GM04504 (cell line): ENCODE results near the gene ARRDC1.
"Not testable (repeated sequence)": the region's sequence is repeated elsewhere in the genome, so short reads cannot be mapped to it uniquely, and the experiment has no call there.

Experiments used
- DNase-seq: peaks from one replicate; pipeline ENCODE4 v3.0.0-alpha.2; 2012; ENCODE audit warnings: low read depth

ARRDC1 gene

DNA sequence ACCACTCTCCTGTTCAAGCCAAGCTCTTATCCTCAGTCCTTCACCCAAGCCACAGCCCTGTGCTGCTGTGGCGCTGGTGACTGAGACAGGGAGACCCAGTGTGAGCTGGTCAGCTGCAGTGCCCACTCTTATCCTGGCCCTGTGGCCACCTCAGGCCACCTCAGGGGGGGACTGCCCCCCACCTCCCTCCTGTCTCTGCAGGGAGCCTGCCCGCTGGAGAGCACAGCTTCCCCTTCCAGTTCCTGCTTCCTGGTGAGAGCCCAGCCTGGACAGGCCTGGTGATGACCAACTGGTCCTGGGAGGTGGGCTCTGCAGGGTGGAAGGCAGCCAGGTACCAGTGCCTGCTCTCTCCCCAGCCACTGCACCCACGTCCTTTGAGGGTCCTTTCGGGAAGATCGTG is 7.8 kb downstream of the ARRDC1 start:
- DNase-seq = no peak

DNA sequence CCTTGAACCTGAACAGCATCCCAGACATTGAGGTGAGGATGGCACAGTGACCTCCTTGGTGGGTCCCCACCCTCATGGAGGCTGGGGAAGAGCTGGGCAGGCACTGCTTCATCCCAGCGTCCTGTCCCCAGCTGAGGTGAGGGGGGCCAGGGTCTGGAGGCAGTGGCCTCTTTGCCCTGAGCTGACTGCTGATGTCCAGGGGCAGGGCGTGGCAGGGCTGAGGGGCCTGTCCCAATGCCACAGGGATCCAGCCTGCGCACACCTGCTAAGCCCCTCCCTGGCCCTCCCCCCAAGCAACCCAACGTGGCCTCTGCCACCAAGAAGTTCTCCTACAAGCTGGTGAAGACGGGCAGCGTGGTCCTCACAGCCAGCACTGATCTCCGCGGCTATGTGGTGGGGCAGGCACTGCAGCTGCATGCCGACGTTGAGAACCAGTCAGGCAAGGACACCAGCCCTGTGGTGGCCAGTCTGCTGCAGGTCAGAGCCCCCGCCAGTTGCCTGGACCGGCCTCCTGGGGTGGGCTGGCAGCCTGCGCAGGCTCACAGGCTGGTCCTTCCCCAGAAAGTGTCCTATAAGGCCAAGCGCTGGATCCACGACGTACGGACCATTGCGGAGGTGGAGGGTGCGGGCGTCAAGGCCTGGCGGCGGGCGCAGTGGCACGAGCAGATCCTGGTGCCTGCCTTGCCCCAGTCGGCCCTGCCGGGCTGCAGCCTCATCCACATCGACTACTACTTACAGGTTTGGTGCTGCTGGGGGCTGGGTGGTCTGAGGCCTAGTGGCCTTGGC is 8.4 kb downstream of the ARRDC1 start:
- no peak for DNase-seq

DNA sequence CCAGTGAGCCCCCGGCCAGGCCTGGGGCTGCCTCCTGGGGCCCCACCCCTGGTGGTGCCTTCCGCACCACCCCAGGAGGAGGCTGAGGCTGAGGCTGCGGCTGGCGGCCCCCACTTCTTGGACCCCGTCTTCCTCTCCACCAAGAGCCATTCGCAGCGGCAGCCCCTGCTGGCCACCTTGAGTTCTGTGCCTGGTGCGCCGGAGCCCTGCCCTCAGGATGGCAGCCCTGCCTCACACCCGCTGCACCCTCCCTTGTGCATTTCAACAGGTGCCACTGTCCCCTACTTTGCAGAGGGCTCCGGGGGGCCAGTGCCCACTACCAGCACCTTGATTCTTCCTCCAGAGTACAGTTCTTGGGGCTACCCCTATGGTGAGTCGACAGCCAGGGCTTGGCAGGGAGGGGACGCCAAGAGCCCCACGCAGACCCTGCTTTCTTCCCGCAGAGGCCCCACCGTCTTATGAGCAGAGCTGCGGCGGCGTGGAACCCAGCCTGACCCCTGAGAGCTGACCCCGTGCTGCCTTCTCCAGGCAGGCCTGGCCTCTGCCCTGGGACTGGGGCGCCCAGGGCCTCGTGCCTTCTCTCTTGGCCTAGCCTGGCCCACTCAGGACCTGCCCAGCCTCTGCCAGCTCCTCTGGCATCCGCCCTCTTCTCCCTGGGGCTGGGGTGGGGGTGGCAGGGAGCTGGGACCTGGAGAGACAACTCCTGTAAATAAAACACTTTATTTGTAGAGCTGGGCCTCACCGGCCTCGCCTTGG is 9.3 kb downstream of the ARRDC1 start:
- no peak for DNase-seq

DNA sequence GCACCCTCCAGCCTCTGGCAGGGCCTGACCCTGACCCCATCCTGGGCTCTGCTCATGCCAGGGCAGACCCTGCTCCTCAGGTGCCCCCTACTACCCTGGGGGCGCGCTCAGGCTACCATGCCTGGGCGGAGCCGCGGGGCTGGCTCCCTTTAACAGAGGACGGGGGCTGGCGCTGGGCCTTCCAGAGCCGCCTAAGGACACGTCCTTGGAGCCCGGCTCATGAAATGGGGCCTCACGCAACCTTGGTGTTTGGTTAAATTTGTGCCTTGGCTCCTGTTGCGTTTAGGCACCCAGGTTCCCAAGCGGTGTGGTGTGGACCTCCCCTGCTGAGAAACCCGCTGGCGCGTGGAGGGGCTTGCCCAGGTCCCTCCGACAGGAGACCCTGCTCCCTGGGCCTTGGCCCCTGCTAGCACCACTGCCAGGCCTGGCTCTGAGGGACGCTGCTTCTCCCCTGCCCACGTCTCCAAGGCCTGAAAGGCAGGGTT is 9.9 kb downstream of the ARRDC1 start:
- DNase-seq = no peak

DNA sequence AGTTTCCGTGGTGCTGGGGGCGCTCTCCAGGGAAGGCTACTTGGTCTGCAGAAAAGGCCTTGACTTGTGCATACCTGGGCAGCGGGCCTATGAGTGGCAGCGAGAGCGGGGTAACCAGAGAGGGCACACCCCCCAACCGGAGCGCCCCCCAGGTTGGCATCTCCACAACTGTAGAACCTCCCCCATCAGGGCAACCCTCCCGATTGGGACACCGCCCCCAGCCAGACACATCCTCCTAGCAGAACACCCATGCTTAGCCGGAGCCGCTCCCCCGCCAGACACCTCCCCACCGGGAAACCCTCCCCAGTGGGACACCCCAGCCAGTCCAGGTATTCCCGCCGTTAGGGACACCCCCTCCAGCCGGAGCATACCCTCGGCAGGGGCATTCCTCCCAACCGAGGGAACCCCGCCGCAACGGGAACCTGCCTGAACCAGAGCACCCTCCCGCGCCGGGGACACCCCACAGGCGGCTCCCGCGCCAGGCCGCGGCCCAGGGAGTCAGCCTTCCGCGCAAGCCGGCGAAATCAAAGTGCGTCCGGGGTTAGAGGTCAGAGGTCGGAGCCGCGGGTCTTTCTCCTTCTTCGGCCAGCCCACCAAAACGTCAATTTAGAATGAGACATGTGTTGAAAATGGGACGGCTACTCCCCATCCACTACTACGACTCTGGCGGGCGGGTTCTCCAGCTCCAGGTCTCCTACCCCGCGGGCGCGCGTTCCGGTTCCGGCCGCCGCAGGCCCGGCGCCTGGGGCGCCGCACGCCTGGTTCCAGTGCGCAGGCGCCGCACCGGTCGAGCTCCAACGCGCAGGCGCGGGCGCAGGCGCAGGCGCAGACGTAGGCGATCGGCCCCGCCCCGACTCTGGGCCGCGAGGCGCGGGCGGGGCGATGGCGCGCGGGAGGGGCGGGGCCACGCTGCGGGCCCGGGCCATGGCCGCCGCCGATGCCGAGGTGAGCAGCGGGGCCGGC is 12.9 kb downstream of the ARRDC1 start, which contains the start of gene EHMT1:
Gene EHMT1, plus strand, starts transcription at position 901 of the 963 bp plus-strand sequence. Its CDS starts 24 bp downstream, at position 925.
- peak; percentile 67 for DNase-seq

DNA sequence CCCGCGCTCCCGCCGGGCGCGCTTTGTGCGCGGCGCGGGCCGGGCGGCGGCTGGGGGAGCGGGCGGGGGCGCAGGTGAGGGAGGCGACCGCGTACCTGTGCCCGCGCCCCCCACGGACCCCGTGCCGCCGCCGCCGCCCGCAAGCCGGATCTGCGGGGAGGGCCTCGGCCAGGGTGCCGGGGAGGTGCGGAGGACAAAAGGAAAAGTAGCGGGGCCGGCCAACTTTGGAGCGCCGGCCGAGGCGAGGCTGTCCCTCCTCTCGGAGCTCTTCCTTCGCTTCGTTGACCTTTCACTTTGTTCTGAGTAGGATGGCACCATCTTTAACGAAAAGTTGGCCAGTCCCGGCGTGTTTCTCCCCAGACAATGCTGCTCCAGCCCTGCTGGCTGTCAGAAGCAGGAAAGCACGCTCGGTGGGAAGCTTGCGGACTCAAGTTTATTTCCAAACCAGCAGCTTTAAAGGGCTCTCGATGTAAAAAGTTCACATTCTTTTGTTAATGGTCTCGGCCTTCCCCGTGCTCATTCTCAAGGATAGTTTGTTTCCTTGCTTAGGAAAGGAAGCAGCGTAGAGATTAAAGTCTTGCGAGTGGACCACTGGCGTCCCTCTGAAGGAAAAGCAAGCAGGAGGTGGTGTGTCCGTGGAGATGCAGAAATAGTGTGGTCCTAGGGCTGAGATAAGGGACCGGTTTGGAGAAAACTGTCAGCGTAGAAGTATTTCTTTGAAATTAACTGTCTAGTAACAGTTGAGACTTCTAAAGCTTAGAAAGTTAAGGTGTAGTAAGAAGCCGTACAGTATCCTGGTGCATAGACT is 14.0 kb downstream of the ARRDC1 start:
- no peak for DNase-seq

DNA sequence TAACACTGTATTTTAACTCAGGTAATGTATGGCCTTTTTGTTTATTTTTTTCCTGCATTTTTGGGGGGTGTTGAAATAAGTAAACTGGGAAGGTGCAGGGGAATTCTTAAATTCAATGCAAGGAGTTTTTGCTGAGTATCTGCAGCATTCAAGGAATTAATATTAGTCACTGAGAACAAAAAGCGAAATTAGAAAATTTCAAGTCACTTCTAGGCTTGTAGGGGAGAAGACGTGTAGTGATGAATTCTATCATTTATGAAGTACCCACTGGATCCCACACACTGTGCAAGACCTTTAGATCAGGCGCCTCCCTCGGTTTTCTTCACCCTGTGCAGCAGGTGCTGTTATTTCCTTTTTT is 14.5 kb downstream of the ARRDC1 start:
- no peak for DNase-seq

DNA sequence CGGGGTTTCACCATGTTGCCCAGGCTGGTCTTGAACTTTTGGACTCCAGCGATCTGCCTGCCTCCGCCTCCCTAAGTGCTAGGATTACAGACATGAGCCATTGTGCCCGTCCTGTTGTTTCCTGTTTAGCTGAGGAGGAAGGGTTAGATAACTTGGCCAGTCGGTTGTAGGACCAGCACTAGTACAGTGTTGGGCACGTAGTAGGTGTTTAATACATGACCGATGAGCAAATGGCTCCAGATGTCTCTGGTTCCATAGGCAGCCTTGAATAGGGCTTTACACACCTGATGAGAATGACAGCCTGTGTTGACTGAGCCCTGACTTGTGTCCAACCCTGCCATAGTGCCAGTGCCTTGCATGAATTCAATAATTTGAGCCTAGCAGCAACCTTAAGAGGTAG is 15.1 kb downstream of the ARRDC1 start:
- no peak for DNase-seq

DNA sequence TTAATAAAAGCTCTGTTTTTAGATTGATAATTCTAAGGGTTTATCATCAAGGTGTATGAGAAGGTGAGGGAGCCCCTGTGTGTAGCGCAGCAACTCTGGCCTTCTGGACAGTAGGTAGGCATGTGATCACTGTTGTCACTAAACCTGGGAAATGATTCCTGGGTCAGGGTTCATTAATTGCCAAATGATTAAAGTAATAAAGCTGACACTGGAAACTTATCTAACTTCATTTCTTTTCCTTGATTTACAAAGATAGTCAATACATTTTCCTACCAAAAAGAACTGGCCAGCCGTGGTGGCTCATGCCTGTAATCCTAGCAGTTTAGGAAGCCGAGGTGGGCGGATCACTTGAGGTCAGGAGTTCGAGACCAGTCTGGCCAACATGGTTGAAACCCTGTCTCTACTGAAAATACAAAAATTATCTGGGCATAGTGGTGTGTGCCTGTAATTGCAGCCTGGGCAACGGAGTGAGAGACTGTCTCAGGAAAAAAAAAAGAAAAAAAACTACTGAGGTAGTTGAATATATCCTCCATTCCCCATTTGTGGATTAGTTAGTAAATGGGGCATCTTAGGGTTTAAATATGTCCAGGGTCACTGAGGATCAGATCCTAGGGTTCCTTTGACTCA is 15.8 kb downstream of the ARRDC1 start:
- no peak for DNase-seq

DNA sequence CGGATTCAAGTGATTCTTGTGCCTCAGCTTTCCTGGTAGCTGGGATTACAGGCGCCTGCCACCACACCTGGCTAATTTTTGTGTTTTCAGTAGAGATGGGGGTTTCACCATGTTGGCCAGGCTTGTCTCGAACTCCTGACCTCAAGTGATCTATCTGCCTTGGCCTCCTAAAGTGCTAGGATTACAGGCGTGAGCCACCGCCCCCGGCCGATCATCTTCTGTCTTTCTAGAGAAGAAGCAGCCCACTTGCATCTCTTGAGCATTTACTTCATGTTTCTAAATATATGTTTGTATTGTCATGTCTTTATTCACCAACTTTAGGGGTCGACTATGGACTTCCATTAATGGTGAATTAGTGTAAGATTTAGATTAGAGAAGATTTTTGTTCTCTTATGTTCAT is 16.7 kb downstream of the ARRDC1 start:
- DNase-seq = not testable (repeated sequence)

DNA sequence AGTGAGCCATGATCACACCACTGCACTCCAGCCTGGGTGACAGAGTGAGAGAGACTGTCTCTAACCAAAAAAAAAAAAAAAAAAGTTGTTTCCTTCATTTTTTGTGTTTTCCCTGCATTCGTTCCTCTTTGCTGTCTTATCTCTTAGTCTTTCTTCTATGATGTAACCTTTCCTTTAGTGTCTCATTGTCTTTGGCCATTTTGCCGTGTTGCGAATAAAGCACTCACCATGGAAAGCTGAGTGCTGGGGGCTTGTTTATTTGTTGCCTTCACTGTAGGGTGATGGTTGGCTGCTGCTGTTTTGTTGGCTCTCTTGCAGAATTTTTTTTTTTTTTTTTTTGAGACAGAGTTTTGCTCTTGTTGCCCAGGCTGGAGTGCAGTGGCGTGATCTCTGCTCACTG is 21.0 kb downstream of the ARRDC1 start:
- DNase-seq = no peak

DNA sequence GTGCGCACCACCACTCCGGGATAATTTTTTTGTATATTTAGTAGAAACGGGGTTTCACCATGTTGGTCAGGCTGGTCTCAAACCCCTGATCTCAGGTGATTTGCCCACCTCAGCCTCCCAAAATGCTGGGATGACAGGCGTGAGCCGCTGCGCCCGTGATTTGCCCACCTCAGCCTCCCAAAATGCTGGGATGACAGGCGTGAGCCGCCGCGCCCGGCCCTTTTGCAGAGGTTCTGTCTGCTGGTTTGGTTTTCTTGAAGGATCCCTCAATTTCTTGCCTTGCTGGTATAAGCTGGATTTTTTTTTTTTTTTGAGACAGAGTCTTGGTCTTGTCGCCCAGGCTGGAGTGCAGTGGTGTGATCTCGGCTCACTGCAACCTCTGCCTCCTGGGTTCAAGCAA is 21.9 kb downstream of the ARRDC1 start:
- DNase-seq = not testable (repeated sequence)

DNA sequence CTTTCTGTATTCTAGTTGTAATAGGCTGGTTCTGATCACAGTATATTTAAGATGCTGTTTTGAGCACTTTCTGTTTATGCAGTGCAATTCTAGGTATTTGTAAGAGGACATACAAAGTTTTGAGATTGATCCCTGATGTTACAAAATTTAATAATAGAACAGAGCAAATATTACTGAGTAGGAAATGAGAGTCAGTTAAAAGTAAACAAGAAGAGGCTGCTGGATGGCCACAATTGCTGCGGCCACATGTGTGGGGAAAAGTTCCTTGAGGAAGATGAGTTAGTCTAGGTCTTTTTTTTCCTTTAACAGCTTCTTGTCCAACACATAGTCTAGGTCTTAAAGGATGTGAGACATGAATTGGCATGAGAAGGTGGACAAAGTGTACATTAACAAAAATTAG is 24.6 kb downstream of the ARRDC1 start:
- no peak for DNase-seq

DNA sequence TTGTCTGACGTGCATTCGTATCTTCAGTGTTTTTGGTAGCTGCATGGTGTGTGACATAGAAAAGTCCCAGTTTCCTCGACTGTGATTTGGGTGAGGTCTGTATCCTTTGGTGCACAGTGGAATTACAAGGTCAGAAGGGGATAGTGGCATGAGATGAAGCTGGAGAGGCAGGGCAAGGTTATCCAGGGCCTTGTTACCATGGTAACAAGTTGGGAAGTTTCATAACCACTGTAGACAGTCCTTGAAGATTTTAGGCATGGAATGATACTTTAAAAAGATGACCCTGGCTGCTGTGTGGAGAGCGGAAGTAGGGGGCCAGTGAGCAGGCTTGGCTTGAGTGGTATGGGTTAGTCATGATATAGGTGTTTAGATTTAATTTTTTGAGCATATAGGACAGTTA is 25.2 kb downstream of the ARRDC1 start:
- DNase-seq = no peak

DNA sequence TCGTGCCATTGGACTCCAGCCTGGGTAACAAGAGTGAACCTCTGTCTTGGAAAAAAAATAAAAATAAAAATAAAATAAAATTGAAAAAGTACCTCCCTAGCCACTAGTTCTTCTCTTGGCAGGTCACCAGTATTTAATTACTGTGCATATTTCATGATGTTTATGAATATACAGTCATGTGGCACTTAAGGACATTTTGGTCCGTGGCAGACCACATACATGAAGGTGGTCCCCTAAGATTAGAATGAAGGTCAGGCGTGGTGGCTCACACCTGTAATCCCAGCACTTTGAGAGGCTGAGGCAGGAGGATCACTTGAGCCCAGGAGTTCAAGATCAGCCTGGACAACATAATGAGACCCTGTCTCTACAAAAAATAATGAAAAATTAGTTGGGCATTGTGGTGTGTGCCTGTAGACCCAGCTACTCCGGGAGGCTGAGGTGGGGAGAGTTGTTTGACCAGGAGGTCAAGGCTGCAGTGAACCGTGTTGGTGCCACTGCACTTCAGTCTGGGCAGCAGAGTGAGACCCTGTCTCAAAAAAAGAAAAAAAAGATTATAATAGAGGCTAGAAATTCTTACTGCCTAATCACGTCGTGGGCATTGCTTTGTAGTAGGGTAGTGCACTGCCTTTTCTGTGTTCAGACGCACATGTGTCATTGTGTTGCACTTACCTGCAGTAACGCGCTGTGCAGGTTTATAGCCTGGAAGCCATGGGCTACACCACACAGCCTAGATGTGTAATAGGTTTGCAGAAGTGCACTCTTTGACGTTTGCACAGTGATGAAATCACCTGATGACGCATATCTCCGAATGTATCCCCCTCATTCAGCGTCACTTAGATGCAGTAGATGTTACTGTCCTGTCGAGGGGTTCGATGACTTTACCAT is 26.1 kb downstream of the ARRDC1 start:
- no peak for DNase-seq

DNA sequence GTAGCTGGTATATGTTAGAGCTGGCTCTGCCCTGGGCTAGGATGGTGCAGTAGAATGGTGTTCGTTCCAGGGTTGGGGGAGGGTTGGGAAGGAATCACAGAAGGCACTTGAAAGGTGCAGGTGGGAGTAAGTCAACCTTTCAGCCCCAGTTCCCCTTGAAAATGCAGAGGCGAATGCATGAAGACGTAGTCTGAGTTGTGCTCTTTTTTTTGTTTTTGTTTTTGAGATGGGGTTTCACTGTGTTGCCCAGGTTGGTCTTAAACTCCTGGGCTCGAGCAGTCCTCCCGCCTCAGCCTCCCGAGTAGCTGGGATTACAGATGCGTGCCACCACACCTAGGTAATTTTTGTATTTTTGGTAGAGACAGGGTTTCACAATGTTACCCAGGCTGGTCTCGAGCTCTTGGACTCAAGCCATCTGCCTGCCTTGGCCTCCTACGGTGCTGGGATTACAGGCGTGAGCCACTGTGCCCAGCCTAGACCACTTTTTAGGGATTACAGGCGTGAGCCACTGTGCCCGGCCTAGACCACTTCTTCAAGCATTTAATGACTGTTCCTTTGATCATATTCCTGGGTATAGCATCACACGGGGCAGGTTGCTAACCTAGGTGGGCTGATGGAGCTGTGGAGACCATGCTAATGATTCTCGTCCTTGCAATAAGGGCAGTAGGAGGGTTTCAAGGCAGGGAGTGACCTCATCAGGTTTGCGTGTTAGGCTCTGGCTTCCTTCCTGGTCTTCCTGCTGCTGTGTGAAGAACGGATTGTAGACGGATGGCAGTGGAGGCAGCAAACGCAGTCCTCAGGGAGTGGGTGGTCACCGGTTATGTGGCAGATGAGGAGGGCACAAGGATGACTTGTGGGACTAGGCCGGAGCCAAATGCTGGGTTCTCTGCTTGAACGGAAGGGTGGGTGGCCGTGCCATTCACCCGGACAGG is 27.0 kb downstream of the ARRDC1 start:
- DNase-seq = no peak

DNA sequence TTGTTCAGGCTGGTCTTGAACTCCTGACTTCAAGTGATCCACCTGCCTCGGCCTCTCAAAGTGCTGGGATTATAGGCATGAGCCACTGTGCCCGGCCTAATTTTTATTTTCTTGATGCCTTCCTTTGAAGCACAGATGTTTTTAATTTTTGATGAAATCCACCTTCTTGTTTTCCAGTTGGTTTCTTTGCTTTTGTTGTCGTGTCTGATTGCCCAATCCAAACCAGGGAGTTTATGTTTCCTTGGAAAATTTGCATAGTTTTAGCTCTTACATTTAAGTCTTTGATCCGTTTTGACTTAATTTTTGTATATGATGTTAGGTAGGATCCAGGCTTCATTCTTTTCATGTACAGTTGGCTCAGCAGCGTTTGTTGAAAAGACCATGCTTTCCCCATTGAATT is 28.5 kb downstream of the ARRDC1 start:
- no peak for DNase-seq

DNA sequence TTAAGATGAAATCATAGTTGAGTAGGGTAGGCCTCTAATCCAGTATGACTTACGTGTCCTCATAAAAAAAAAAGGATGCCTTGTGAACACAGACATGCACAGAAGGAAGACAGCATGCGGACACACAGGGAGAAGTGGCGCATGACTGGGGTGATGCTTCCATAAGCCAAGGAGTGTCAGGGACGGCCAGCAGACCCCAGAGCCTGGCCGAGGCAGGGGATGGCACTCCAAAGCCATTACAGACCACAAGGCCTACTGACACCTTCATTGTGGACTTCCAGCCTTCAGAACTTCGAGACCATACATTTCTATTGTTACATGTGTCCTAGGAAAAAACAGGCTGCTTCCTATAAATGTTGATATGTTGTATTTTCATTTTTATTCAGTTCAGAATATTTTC is 33.2 kb downstream of the ARRDC1 start:
- DNase-seq = no peak
